K562 (cell line): ENCODE data around the gene CASKIN1. TPM values are rescaled to one million over a fixed set of nuclear protein-coding genes. Genes with fewer than 3 reads are reported as not detected.
A peak's percentile ranks its signal among the peaks of the same experiment; 100 is the strongest.

Experiments
- ARID3A ChIP-seq: IDR thresholded peaks from 2 replicates; pipeline ENCODE4 v1.6.1; 2012; ENCODE audit warnings: low read depth, low read length, improper control_type of control experiment, borderline replicate concordance
- CBFA2T2 ChIP-seq: fragments of 450-650 bp; conservative IDR thresholded peaks from 2 replicates; pipeline ENCODE4 v1.6.1; 2017; ENCODE audit warnings: mild to moderate bottlenecking
- CBX5 ChIP-seq: IDR thresholded peaks from 2 replicates; pipeline ENCODE4 v1.6.1; 2014; ENCODE audit warnings: low read depth, borderline replicate concordance
- CC2D1A ChIP-seq: fragments of 450-650 bp; IDR thresholded peaks from 2 replicates; pipeline ENCODE4 v1.6.1; 2017; ENCODE audit warnings: mild to moderate bottlenecking
- DEAF1 ChIP-seq: fragments of 450-650 bp; formaldehyde crosslinking; IDR thresholded peaks from 2 replicates; pipeline ENCODE4 v1.4.0; 2020; ENCODE audit warnings: mild to moderate bottlenecking, moderate library complexity
- ELF4 ChIP-seq: fragments of 450-650 bp; formaldehyde crosslinking; IDR thresholded peaks from 2 replicates; pipeline ENCODE4 v1.4.0; 2022; ENCODE audit warnings: missing genetic modification characterization
- ERF ChIP-seq: fragments of 450-650 bp; formaldehyde crosslinking; IDR thresholded peaks from 2 replicates; pipeline ENCODE4 v1.4.0; 2020; ENCODE audit warnings: mild to moderate bottlenecking, mixed read lengths
- HDAC1 ChIP-seq, 2 experiments: fragments of 450-650 bp; IDR thresholded peaks; 2 replicates each; pipeline ENCODE4 v1.6.1; 2016 to 2017; ENCODE audit warnings: inconsistent platforms in 1 of 2, mild to moderate bottlenecking in 1 of 2, moderate library complexity in 1 of 2
- HDGF ChIP-seq: fragments of 450-650 bp; IDR thresholded peaks from 2 replicates; pipeline ENCODE4 v1.6.1; 2016
- HEY1 ChIP-seq: fragments of 250-450 bp; sonication (Bioruptor Pico); IDR thresholded peaks from 2 replicates; pipeline ENCODE4 v1.5.0; 2020; ENCODE audit warnings: mild to moderate bottlenecking, moderate library complexity, borderline replicate concordance
- HNRNPL ChIP-seq: fragments of 200-400 bp; formaldehyde crosslinking; IDR thresholded peaks from 2 replicates; pipeline ENCODE4 v1.6.1; 2017; ENCODE audit warnings: low read depth, mild to moderate bottlenecking, low read length
- MAFF ChIP-seq: IDR thresholded peaks from 2 replicates; pipeline ENCODE4 v1.6.1; 2012; ENCODE audit warnings: low read length, improper control_type of control experiment
- PURB ChIP-seq: sonication (generic); formaldehyde crosslinking; IDR thresholded peaks from 2 replicates; pipeline ENCODE4 v1.9.0; 2021; ENCODE audit warnings: low read depth, mild to moderate bottlenecking, missing genetic modification reagents
- RBM34 ChIP-seq: fragments of 200-400 bp; formaldehyde crosslinking; IDR thresholded peaks from 2 replicates; pipeline ENCODE4 v1.6.1; 2018; ENCODE audit warnings: low read length, borderline replicate concordance; ENCODE audit not compliant: insufficient read depth
- SMARCA4 ChIP-seq: fragments of 450-650 bp; IDR thresholded peaks from 2 replicates; pipeline ENCODE4 v1.6.1; 2016
- ZKSCAN8 ChIP-seq: fragments of 200-800 bp; sonication (Bioruptor generic); IDR thresholded peaks from 2 replicates; pipeline ENCODE4 v1.6.1; 2016; ENCODE audit warnings: missing genetic modification characterization, missing compliant biosample characterization
- ZNF347 ChIP-seq: fragments of 450-650 bp; formaldehyde crosslinking; IDR thresholded peaks from 2 replicates; pipeline ENCODE4 v1.4.0; 2020; ENCODE audit warnings: low read depth, mild to moderate bottlenecking, moderate library complexity
- ZNF778 ChIP-seq: fragments of 450-650 bp; formaldehyde crosslinking; IDR thresholded peaks from 2 replicates; pipeline ENCODE4 v1.4.0; 2020; ENCODE audit warnings: mild to moderate bottlenecking, moderate library complexity
- polyA plus RNA-seq, 8 experiments: library from polyadenylated mRNA; depleted of rRNA in 4 of 8; stranded (reverse) in 5 of 8; unstranded in 3 of 8; fragments of >200 nt; fragmentation: Nextera tagmentation in 2 of 8; fragmentation: Illumina TruSeq in 1 of 8; extraction: Ambion mirVana in 2 of 8; extraction: Trizol in 1 of 8; gene quantifications; 2 replicates each; pipeline versions ENCODE4 v1.2.1 to v1.2.3, GENCODE V29; 2011 to 2014; ENCODE audit warnings: inconsistent platforms in 1 of 8, missing spikeins in 1 of 8
- total RNA-seq, 7 experiments: library from RNA; depleted of rRNA in 6 of 7; stranded (reverse); fragments of >200 nt in 6 of 7; fragmentation: Illumina TruSeq in 2 of 7; extraction: Trizol in 2 of 7; gene quantifications; 2 replicates each; pipeline versions ENCODE4 v1.2.1 to v1.2.3, GENCODE V29; 2011 to 2021; ENCODE audit warnings: low replicate concordance in 1 of 7
- TF ChIP-seq, protein P1 (sequence below): fragments of 450-650 bp; IDR thresholded peaks from 2 replicates; pipeline ENCODE4 v1.6.1; 2016
- TF ChIP-seq, protein P2 (sequence below), 2 experiments: IDR thresholded peaks; 2 replicates each; pipeline ENCODE4 v1.6.1; 2012; ENCODE audit warnings: improper control_type of control experiment in 2 of 2, low read depth in 2 of 2, low read length in 2 of 2, borderline replicate concordance in 1 of 2
- TF ChIP-seq, protein P3 (sequence below): fragments of 250-450 bp; sonication (Bioruptor Pico); IDR thresholded peaks from 2 replicates; pipeline ENCODE4 v1.5.0; 2020; ENCODE audit warnings: mild to moderate bottlenecking, borderline replicate concordance

CASKIN1 gene
- total and polyA plus RNA-seq, 9 of the 15 experiments (the other 6 are each of a cell fraction or from before 2014, with no cell fraction given): 0.15 to 4.5 (median 1.5) TPM; not detected in 2

- TF ChIP-seq ZNF347 (CRISPR knock-in tag): no peak
- TF ChIP-seq ZNF778 (CRISPR knock-in tag): no peak
- no peak for TF ChIP-seq ARID3A
- no peak for TF ChIP-seq ERF (CRISPR knock-in tag)
- TF ChIP-seq RBM34: no peak
- no peak for TF ChIP-seq HDAC1 (IDR thresholded peaks at IDR 0.05)
- no peak for TF ChIP-seq CBFA2T2
- peak; percentile 66; the same call in 1 of the 2 replicates for TF ChIP-seq CC2D1A
- 0 out of 2 replicates have a peak, but pooled peaks have one; percentile 42 for TF ChIP-seq HDGF
- no peak for TF ChIP-seq HEY1 (CRISPR knock-in tag)
- no peak for TF ChIP-seq ZKSCAN8
- no peak for TF ChIP-seq PURB (CRISPR knock-in tag)
- no peak for TF ChIP-seq MAFF
- TF ChIP-seq, protein P1, sequence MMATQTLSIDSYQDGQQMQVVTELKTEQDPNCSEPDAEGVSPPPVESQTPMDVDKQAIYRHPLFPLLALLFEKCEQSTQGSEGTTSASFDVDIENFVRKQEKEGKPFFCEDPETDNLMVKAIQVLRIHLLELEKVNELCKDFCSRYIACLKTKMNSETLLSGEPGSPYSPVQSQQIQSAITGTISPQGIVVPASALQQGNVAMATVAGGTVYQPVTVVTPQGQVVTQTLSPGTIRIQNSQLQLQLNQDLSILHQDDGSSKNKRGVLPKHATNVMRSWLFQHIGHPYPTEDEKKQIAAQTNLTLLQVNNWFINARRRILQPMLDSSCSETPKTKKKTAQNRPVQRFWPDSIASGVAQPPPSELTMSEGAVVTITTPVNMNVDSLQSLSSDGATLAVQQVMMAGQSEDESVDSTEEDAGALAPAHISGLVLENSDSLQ: no peak
- no peak for TF ChIP-seq DEAF1 (CRISPR knock-in tag)
- TF ChIP-seq, protein P2, sequence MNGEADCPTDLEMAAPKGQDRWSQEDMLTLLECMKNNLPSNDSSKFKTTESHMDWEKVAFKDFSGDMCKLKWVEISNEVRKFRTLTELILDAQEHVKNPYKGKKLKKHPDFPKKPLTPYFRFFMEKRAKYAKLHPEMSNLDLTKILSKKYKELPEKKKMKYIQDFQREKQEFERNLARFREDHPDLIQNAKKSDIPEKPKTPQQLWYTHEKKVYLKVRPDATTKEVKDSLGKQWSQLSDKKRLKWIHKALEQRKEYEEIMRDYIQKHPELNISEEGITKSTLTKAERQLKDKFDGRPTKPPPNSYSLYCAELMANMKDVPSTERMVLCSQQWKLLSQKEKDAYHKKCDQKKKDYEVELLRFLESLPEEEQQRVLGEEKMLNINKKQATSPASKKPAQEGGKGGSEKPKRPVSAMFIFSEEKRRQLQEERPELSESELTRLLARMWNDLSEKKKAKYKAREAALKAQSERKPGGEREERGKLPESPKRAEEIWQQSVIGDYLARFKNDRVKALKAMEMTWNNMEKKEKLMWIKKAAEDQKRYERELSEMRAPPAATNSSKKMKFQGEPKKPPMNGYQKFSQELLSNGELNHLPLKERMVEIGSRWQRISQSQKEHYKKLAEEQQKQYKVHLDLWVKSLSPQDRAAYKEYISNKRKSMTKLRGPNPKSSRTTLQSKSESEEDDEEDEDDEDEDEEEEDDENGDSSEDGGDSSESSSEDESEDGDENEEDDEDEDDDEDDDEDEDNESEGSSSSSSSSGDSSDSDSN (IDR thresholded peaks at IDR 0.05; ENCODE audit: borderline replicate concordance in 1 of 2, low read depth in 2 of 2, low read length in 2 of 2): no peak
- no peak for TF ChIP-seq ELF4 (CRISPR knock-in tag)
- TF ChIP-seq SMARCA4: no peak
- TF ChIP-seq, protein P3, sequence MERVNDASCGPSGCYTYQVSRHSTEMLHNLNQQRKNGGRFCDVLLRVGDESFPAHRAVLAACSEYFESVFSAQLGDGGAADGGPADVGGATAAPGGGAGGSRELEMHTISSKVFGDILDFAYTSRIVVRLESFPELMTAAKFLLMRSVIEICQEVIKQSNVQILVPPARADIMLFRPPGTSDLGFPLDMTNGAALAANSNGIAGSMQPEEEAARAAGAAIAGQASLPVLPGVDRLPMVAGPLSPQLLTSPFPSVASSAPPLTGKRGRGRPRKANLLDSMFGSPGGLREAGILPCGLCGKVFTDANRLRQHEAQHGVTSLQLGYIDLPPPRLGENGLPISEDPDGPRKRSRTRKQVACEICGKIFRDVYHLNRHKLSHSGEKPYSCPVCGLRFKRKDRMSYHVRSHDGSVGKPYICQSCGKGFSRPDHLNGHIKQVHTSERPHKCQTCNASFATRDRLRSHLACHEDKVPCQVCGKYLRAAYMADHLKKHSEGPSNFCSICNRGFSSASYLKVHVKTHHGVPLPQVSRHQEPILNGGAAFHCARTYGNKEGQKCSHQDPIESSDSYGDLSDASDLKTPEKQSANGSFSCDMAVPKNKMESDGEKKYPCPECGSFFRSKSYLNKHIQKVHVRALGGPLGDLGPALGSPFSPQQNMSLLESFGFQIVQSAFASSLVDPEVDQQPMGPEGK (CRISPR knock-in tag): no peak
- no peak for TF ChIP-seq HNRNPL
- no peak for TF ChIP-seq CBX5
These were observed 1.5 kb downstream of the CASKIN1 start (continued) for GRCh38 chr16:2194852-2195321.
